ENCODE results near the gene AHDC1.

The AHDC1 gene

DNA sequence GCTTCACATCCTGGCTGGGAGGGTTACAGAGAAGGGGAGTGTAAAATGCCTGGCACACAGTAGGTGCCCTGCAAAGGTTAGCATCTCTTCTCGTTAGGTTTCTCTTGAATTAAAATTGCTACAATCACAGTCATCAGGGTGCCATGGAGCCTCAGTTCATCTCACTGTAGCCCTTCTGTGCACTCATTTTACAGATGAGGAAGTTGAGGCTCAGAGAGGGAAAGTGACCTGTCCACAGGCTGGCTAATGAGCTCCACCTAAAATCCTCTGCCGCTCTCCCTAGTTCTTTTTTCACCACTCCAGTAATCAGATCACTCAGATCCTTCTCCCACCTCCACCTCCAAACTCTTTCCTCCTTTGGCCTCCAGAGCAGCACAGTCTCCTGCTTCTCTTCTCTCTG is 13.5 kb upstream of the AHDC1 start:
- no peak for DNase-seq
- intact Hi-C loops (cut with DNase I): no loop called here

DNA sequence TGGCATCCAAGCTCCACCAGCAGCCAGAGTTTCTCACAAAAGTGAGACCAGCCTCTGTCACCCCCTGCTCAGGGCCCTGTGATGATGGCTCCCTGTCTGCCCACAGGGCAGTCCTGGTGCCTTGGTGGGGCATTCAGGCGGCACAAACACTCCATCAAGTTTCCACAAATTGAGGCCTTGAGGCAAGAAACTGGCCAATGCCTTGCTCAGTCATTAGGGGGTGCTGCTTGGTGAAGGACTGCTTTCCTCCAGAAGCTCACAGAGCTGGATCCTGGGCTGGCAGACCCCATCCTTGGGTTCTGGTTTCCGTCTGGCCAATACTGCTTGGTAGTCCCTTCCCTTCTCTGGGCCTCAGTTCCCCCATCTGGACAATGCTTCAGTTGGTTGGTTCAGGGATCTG is 12.5 kb upstream of the AHDC1 start:
- intact Hi-C loops (cut with DNase I): no loop called here
- DNase-seq: no peak

GRCh38 chr1:27615346-27616192 is 11.6 kb upstream of the AHDC1 start:
- intact Hi-C loops (cut with DNase I): no loop called here
- no peak for DNase-seq

GRCh38 chr1:27614625-27615344 is 10.8 kb upstream of the AHDC1 start:
- intact Hi-C loops (cut with DNase I): no loop called here
- no peak for DNase-seq

DNA sequence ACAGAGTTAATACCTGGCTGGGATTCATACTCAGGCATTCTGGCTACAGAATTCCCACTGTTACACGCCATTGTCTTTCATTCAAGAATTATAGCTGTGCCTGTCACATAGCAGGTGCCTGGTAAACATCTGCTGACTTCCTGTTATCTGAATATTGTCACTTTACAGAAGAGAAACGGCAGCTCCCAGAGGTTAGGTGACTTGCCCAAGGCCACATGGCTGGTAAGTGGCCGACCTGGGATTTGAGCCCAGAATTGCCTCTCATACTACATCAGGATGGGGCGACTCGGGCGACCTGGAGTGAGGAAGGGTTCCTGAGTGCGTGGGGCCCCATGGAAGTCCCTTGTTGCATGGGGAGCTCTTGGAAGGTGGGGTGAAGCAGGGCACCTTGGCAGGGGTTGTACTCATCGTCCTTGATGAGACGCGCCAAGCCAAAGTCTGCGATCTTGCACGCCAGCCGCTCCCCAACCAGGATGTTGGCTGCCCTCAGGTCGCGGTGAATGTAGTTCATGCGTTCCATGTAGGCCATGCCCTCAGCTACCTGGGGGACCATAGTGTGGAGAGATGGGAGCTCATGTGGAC is 10.2 kb upstream of the AHDC1 start:
- DNase-seq: no peak
- intact Hi-C loops (cut with DNase I): no loop called here

- DNase-seq: no peak
- intact Hi-C loops (cut with DNase I): no loop called here
Measured at GRCh38 chr1:27612718-27613117, 8.8 kb upstream of the AHDC1 start.

- no peak for DNase-seq
- intact Hi-C loops (cut with DNase I): no loop called here
Measured at GRCh38 chr1:27611450-27611849, 7.5 kb upstream of the AHDC1 start.

- intact Hi-C loops (cut with DNase I): loop anchor here (2.0 to 10.0 kb wide), 4 partner anchors 51 to 307 kb away; partner anchors contain the start of gene TMEM222
- DNase-seq: no peak
Measured at GRCh38 chr1:27609618-27610240, 5.8 kb upstream of the AHDC1 start.

- no peak for DNase-seq
- intact Hi-C loops (cut with DNase I): loop anchor here (2.0 to 10.0 kb wide), 4 partner anchors 52 to 307 kb away; partner anchors contain the start of gene TMEM222
Measured at GRCh38 chr1:27609210-27609555, 5.2 kb upstream of the AHDC1 start.

GRCh38 chr1:27607239-27607804 is 3.4 kb upstream of the AHDC1 start:
- intact Hi-C loops (cut with DNase I): loop anchor here (5.0 to 10.0 kb wide), 3 partner anchors 205 to 305 kb away; partner anchors contain the start of gene TMEM222
- no peak for DNase-seq

- no peak for DNase-seq
- intact Hi-C loops (cut with DNase I): loop anchor here (5.0 to 10.0 kb wide), 3 partner anchors 204 to 304 kb away; partner anchors contain the start of gene TMEM222
Measured at GRCh38 chr1:27606708-27607238, 2.8 kb upstream of the AHDC1 start.

GRCh38 chr1:27605796-27606707 is 2.1 kb upstream of the AHDC1 start:
- intact Hi-C loops (cut with DNase I): loop anchor here (2.0 to 10.0 kb wide), 4 partner anchors 49 to 304 kb away; partner anchors contain the start of gene TMEM222
- peak in 40 of 42 donors; percentile 52 to 89 (median 74) for DNase-seq

- DNase-seq: no peak
- intact Hi-C loops (cut with DNase I): loop anchor here (2.0 to 10.0 kb wide), 4 partner anchors 49 to 303 kb away; partner anchors contain the start of gene TMEM222
Measured at GRCh38 chr1:27605300-27605766, 1.4 kb upstream of the AHDC1 start.

- DNase-seq: no peak
- intact Hi-C loops (cut with DNase I): loop anchor here (2.0 to 10.0 kb wide), 5 partner anchors 48 to 302 kb away; partner anchors contain the start of genes TMEM222 and WASF2
Measured at GRCh38 chr1:27604579-27605299, 795 bp upstream of the AHDC1 start.

- DNase-seq: peak in 6 of 42 donors; percentile 24 to 68 (median 46)
- intact Hi-C loops (cut with DNase I): loop anchor here (5.0 to 10.0 kb wide), 2 partner anchors 111 to 278 kb away; partner anchors contain the start of genes TMEM222 and WASF2
Measured at GRCh38 chr1:27603309-27603680, 649 bp downstream of the AHDC1 start.
